K562 (cell line): ENCODE results near the gene ATXN1. TPM values are rescaled to one million over a fixed set of nuclear protein-coding genes. Genes with fewer than 3 reads are reported as not detected.

Experiments used
- BRD4 ChIP-seq: fragments of 200-600 bp; sonication (generic); IDR thresholded peaks from 2 replicates; pipeline ENCODE4 v1.6.1; 2017; ENCODE audit warnings: inconsistent platforms
- EP400 ChIP-seq: fragments of 450-650 bp; IDR thresholded peaks from 2 replicates; pipeline ENCODE4 v1.6.1; 2017; ENCODE audit warnings: antibody characterized with exemption, mild to moderate bottlenecking, moderate library complexity
- NCOA4 ChIP-seq: fragments of 450-650 bp; IDR thresholded peaks from 2 replicates; pipeline ENCODE4 v1.6.1; 2018; ENCODE audit warnings: mild to moderate bottlenecking; ENCODE audit not compliant: partially characterized antibody
- NFXL1 ChIP-seq: fragments of 450-650 bp; formaldehyde crosslinking; IDR thresholded peaks from 2 replicates; pipeline ENCODE4 v1.4.0; 2021; ENCODE audit warnings: mild to moderate bottlenecking
- RBM14 ChIP-seq: fragments of 200-400 bp; formaldehyde crosslinking; IDR thresholded peaks from 2 replicates; pipeline ENCODE4 v1.6.1; 2018; ENCODE audit warnings: low read depth, mild to moderate bottlenecking, low read length, moderate library complexity, borderline replicate concordance; ENCODE audit not compliant: insufficient read depth
- TAL1 ChIP-seq: fragments of 450-650 bp; IDR thresholded peaks from 2 replicates; pipeline ENCODE4 v1.6.1; 2016; ENCODE audit warnings: mild to moderate bottlenecking
- ZNF133 ChIP-seq: fragments of 250-450 bp; sonication (Bioruptor Pico); IDR thresholded peaks from 2 replicates; pipeline ENCODE4 v1.4.0; 2020; ENCODE audit warnings: mild to moderate bottlenecking
- ZNF165 ChIP-seq: fragments of 250-450 bp; sonication (Bioruptor Pico); IDR thresholded peaks from 2 replicates; pipeline ENCODE4 v1.4.0; 2020; ENCODE audit warnings: borderline replicate concordance
- polyA plus RNA-seq, 8 experiments: library from polyadenylated mRNA; depleted of rRNA in 4 of 8; stranded (reverse) in 5 of 8; unstranded in 3 of 8; fragments of >200 nt; fragmentation: Nextera tagmentation in 2 of 8; fragmentation: Illumina TruSeq in 1 of 8; extraction: Ambion mirVana in 2 of 8; extraction: Trizol in 1 of 8; gene quantifications; 2 replicates each; pipeline versions ENCODE4 v1.2.1 to v1.2.3, GENCODE V29; 2011 to 2014; ENCODE audit warnings: inconsistent platforms in 1 of 8, missing spikeins in 1 of 8
- total RNA-seq, 7 experiments: library from RNA; depleted of rRNA in 6 of 7; stranded (reverse); fragments of >200 nt in 6 of 7; fragmentation: Illumina TruSeq in 2 of 7; extraction: Trizol in 2 of 7; gene quantifications; 2 replicates each; pipeline versions ENCODE4 v1.2.1 to v1.2.3, GENCODE V29; 2011 to 2021; ENCODE audit warnings: low replicate concordance in 1 of 7
- TF ChIP-seq, protein P1 (sequence below): fragments of 150-350 bp; conservative IDR thresholded peaks from 2 replicates; pipeline ENCODE4 v1.6.1; 2014; ENCODE audit warnings: low read length
- TF ChIP-seq, protein P2 (sequence below): sonication (generic); formaldehyde crosslinking; IDR thresholded peaks from 2 replicates; pipeline ENCODE4 v1.8.0; 2022; ENCODE audit warnings: mild to moderate bottlenecking, missing genetic modification reagents
- TF ChIP-seq, protein P3 (sequence below): sonication (generic); formaldehyde crosslinking; IDR thresholded peaks from 2 replicates; pipeline ENCODE4 v1.8.0; 2023; ENCODE audit warnings: mild to moderate bottlenecking, missing genetic modification reagents

Gene ATXN1
- total and polyA plus RNA-seq, 9 of the 15 experiments (the other 6 are each of a cell fraction or from before 2014, with no cell fraction given) = under 0.01 to 1.2 (median 0.58) TPM

DNA sequence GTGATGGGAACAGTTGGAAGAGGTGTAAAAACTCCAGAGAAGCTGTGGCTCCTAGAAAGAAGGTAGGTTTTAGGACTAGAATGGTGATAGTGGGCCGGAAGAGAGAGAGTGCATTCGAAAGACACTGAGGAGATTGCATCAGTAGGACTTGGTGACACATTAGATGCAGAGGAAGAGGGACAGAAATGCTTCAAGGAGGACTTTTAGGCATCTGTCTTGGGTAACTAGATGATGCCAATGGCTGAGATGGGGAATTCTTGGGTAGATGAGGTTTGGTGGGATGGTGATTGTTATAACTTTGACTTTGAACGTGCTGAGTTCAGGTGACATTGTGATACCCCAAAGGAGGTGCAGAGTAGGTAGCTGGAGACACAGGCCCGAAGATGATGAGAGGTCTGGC lies 326.4 kb downstream of the ATXN1 start (continued):
- TF ChIP-seq ZNF165 (CRISPR knock-in tag) (no peak), NCOA4 (no peak), TAL1 (no peak), NFXL1 (CRISPR knock-in tag) (no peak), BRD4 (no peak), ZNF133 (CRISPR knock-in tag) (no peak), EP400 (no peak; the same call in 1 of the 2 replicates), RBM14 (no peak)
- TF ChIP-seq, protein P1, sequence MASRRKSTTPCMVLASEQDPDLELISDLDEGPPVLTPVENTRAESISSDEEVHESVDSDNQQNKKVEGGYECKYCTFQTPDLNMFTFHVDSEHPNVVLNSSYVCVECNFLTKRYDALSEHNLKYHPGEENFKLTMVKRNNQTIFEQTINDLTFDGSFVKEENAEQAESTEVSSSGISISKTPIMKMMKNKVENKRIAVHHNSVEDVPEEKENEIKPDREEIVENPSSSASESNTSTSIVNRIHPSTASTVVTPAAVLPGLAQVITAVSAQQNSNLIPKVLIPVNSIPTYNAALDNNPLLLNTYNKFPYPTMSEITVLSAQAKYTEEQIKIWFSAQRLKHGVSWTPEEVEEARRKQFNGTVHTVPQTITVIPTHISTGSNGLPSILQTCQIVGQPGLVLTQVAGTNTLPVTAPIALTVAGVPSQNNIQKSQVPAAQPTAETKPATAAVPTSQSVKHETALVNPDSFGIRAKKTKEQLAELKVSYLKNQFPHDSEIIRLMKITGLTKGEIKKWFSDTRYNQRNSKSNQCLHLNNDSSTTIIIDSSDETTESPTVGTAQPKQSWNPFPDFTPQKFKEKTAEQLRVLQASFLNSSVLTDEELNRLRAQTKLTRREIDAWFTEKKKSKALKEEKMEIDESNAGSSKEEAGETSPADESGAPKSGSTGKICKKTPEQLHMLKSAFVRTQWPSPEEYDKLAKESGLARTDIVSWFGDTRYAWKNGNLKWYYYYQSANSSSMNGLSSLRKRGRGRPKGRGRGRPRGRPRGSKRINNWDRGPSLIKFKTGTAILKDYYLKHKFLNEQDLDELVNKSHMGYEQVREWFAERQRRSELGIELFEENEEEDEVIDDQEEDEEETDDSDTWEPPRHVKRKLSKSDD = no peak
- TF ChIP-seq, protein P2, sequence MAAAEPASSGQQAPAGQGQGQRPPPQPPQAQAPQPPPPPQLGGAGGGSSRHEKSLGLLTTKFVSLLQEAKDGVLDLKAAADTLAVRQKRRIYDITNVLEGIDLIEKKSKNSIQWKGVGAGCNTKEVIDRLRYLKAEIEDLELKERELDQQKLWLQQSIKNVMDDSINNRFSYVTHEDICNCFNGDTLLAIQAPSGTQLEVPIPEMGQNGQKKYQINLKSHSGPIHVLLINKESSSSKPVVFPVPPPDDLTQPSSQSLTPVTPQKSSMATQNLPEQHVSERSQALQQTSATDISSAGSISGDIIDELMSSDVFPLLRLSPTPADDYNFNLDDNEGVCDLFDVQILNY (CRISPR knock-in tag) = no peak
- TF ChIP-seq, protein P3, sequence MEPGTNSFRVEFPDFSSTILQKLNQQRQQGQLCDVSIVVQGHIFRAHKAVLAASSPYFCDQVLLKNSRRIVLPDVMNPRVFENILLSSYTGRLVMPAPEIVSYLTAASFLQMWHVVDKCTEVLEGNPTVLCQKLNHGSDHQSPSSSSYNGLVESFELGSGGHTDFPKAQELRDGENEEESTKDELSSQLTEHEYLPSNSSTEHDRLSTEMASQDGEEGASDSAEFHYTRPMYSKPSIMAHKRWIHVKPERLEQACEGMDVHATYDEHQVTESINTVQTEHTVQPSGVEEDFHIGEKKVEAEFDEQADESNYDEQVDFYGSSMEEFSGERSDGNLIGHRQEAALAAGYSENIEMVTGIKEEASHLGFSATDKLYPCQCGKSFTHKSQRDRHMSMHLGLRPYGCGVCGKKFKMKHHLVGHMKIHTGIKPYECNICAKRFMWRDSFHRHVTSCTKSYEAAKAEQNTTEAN (CRISPR knock-in tag) = no peak
- TF ChIP-seq, all 486 proteins: peak for 28
